Upper lobe of left lung (tissue), 4 donors: ENCODE data around the gene PSIP1.
A peak's percentile ranks its signal among the peaks of the same experiment; 100 is the strongest.

Experiments used
- CTCF ChIP-seq, 6 experiments: fragments of 450-650 bp in 4 of 6; fragments of 200-600 bp in 2 of 6; sonication (generic) in 2 of 6; IDR thresholded peaks; one replicate each; pipeline ENCODE4 v1.5.1; 2016 to 2019; ENCODE audit warnings: antibody characterized with exemption in 6 of 6
- POLR2AphosphoS5 ChIP-seq, 2 donors: sonication (generic); formaldehyde crosslinking; IDR thresholded peaks; one replicate each; pipeline ENCODE4 v1.5.1; 2017; ENCODE audit warnings: antibody characterized with exemption in 2 of 2

GRCh38 chr9:15501179-15501578 lies 9.6 kb downstream of the PSIP1 start:
- TF ChIP-seq POLR2AphosphoS5 (IDR thresholded peaks at IDR 0.05) (no peak), CTCF (IDR thresholded peaks at IDR 0.05) (peak in 1 of 6 experiments; percentile 8)
